ENCODE measurements around the gene TRIM66.

DNA sequence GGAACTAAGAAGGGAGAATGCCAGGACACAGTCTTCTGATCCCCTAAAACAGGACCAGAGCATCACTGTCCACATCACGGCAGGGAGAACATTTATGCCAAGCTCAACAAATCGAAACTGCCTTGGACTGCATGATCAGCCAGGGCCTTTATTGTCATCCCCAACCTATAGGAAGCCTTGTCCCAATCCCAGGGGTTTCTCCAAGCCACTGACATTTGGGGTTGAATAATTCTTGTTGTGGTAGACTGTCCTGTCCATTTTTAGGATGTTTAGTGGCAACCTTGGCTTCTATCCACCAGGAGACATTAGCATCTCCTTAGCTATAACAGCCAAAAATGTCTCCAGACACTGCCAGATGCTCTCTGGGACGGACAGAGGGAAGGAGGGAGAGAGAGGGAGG is 37.3 kb upstream of the TRIM66 start:
- TF ChIP-seq EZH2 (IDR thresholded peaks at IDR 0.05) (no peak), POLR2AphosphoS5 (IDR thresholded peaks at IDR 0.05; ENCODE audit: borderline replicate concordance, low read depth, low read length) (no peak)
